ENCODE measurements around the gene HS3ST6.

DNA sequence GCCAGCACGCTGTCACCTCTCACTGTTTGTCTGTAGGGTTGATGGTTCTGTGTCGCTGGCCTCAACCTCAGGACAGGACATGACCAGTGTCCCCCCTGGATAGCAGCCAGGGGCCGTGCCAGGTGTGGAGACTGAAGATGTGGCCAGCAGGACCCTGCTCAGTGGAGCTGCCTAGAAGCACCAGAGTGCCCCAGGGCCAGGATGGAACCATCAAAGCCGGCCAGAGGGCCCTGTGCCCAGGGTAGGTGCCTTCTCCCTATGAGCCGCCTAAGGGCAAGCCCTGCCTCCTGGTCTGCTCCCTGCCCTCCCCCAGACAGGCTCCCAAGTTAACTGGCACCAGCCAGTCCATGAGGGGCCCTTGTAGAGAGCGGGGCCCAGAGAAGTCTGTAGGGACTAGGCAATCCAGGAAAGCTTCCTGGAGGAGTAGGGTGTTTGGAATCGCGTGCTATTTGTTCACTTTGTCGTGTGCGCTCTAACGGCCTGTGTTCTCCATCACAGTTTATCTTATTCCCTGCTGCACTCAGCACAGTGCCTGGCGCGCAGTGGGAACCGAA is 40.6 kb upstream of the HS3ST6 start:
- no peak for TF ChIP-seq GATA2 (IDR thresholded peaks at IDR 0.05; ENCODE audit: low read depth, low read length)
- TF ChIP-seq GATA3 (IDR thresholded peaks at IDR 0.05; ENCODE audit: low read depth, low read length): no peak
